ENCODE results near the gene HSPG2. TPM values are rescaled to one million over a fixed set of nuclear protein-coding genes. Genes with fewer than 3 reads are reported as not detected.

Gene HSPG2
- total and polyA plus RNA-seq, 2 of the 13 experiments (the other 11 are each of a cell fraction or from before 2014, with no cell fraction given): 9.1 to 13.1 TPM

DNA sequence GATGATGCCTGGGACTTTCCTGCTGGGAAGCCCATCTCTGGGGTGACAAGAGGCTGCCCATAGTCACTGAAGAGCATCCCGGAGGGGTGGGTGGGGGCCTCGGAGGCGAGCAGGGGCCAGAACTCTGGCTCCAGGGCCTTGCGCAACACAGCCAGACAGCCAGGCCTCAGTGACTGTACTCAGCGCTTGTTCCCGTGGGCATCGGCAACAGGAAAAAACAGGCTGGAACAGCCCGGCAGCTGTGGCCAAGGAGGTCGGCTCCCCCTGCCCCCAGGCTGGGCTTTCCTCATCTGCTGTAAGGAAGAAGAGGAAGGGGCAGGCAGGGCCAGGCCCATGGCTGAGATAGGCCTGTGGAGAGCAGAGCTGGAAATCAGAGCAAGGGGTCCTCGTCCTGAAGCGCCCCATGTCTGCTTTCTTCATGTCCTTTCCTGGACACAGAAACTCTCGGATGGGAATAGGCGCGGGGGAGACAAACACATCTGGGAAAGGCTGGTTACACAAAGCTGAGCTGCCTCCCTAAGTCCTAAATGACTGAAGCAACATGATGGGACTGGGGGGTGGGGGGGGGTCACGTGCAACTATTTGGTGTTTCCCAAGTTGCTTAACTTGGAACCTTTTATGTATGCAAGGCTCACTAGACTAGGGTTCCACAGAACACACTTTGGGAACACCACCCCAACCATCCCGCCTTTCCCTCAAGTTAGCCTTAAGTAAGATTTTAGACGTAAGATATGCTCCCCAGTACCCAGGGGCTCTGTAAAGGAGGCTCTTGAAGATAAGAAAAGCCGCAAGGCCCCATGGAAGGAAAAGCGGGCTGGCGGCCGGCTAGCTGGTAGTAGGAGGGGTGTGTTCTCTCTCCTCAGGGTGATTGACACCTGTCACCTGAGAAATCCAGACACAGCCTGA is 30.7 kb downstream of the HSPG2 start:
- POLR2A ChIA-PET: no interaction called here

More for the DNA sequence above, 30.7 kb downstream of the HSPG2 start:
- H3K79me2 ChIP-seq (ENCODE audit: insufficient read depth, low read length): no peaks in the 10 kb centered on the region
- in situ Hi-C loops (cut with HindIII; ENCODE audit: extremely low pct_ligation_motif_present, low pct_unique_long_range_greater_than_20kb) (no loop called here), intact Hi-C loops (cut with micrococcal nuclease; ENCODE audit: unreplicated experiment) (no loop called here)
- BruUV-seq (replicated peaks): no TSS peak
- TF ChIP-seq YEATS2 (CRISPR knock-in tag; IDR thresholded peaks at IDR 0.05; ENCODE audit: borderline replicate concordance) (no peak), CEBPB (IDR thresholded peaks at IDR 0.05; ENCODE audit: borderline replicate concordance, low read depth, low read length) (peak; percentile 70; the same call in 1 of the 2 replicates), ZNF567 (CRISPR knock-in tag; IDR thresholded peaks at IDR 0.05; ENCODE audit: borderline replicate concordance) (no peak), GTF3A (CRISPR knock-in tag; conservative IDR thresholded peaks at IDR 0.05) (no peak), GATA4 (IDR thresholded peaks at IDR 0.05; ENCODE audit: borderline replicate concordance, low read depth) (no peak), ZNF446 (CRISPR knock-in tag; IDR thresholded peaks at IDR 0.05) (no peak), POLR2A (IDR thresholded peaks at IDR 0.05; ENCODE audit: insufficient read depth in 1 of 2, low read depth in 2 of 2, low read length in 2 of 2) (no peak), ZNF670 (CRISPR knock-in tag; IDR thresholded peaks at IDR 0.05; ENCODE audit: borderline replicate concordance) (no peak)
- TF ChIP-seq, protein P1, sequence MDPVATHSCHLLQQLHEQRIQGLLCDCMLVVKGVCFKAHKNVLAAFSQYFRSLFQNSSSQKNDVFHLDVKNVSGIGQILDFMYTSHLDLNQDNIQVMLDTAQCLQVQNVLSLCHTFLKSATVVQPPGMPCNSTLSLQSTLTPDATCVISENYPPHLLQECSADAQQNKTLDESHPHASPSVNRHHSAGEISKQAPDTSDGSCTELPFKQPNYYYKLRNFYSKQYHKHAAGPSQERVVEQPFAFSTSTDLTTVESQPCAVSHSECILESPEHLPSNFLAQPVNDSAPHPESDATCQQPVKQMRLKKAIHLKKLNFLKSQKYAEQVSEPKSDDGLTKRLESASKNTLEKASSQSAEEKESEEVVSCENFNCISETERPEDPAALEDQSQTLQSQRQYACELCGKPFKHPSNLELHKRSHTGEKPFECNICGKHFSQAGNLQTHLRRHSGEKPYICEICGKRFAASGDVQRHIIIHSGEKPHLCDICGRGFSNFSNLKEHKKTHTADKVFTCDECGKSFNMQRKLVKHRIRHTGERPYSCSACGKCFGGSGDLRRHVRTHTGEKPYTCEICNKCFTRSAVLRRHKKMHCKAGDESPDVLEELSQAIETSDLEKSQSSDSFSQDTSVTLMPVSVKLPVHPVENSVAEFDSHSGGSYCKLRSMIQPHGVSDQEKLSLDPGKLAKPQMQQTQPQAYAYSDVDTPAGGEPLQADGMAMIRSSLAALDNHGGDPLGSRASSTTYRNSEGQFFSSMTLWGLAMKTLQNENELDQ (CRISPR knock-in tag; IDR thresholded peaks at IDR 0.05; ENCODE audit: borderline replicate concordance): no peak
- no peak overlapping the region for H3K4me2 ChIP-seq (ENCODE audit: low read depth, low read length)
- no peak overlapping the region for H3K4me3 ChIP-seq (replicated peaks in 1 of 3; ENCODE audit: insufficient read depth in 1 of 3, low read depth in 2 of 3, low read length in 3 of 3)
- no peak for FAIRE-seq
- no peaks in the 10 kb centered on the region for H4K20me1 ChIP-seq (ENCODE audit: insufficient read depth, low read length)
- DNase-seq (ENCODE audit: low spot score): no peak
- 84% methylated on average over 19 of the region's 21 CpGs for WGBS (ENCODE audit: low lambda C conversion rate)
- CTCF ChIA-PET (ENCODE audit: low intra/inter-chr PET ratio, low total read pairs): no interaction called here
- no peaks in the 10 kb centered on the region for H3K27me3 ChIP-seq (ENCODE audit: control insufficient read depth in 1 of 2, insufficient read depth in 2 of 2, low read length in 2 of 2)
- H3K4me1 ChIP-seq (ENCODE audit: insufficient read depth, low read length): peaks cover 42% of the 10 kb centered on the region
- no peak overlapping the region for H3K9ac ChIP-seq (ENCODE audit: insufficient read depth, low read depth, low read length)
- H2AFZ ChIP-seq (ENCODE audit: low read length): no peak overlapping the region
- no peaks in the 10 kb centered on the region; a peak in 1 of 5 replicates for H3K36me3 ChIP-seq (replicated peaks in 1 of 2; ENCODE audit: control insufficient read depth in 1 of 2, insufficient read depth in 2 of 2, low read length in 2 of 2)
- H3K27ac ChIP-seq (ENCODE audit: extremely low read length, insufficient read depth, low read length): no peak overlapping the region
- no peaks in the 10 kb centered on the region for H3K9me3 ChIP-seq (ENCODE audit: low read length)
- ATAC-seq: no peak
